Mesodermal cell (in vitro differentiated cells): ENCODE measurements around the gene SSNA1.
A peak's percentile ranks its signal among the peaks of the same experiment; 100 is the strongest.

Source experiments
- H3K27ac ChIP-seq: 2 replicates; pipeline ENCODE4 v1.7.0; 2013; ENCODE audit warnings: mild to moderate bottlenecking, low read depth, low read length, moderate library complexity; ENCODE audit not compliant: severe bottlenecking
- H3K36me3 ChIP-seq: 2 replicates; pipeline ENCODE4 v1.7.1; 2013; ENCODE audit warnings: mild to moderate bottlenecking, low read length, moderate library complexity; ENCODE audit not compliant: control insufficient read depth, insufficient read depth
- H3K4me1 ChIP-seq: one replicate; pipeline ENCODE4 v1.7.1; 2013; ENCODE audit warnings: mild to moderate bottlenecking, low read length; ENCODE audit not compliant: insufficient read depth, control insufficient read depth, poor library complexity, severe bottlenecking
- H3K4me3 ChIP-seq: 2 replicates; pipeline ENCODE4 v1.7.0; 2013; ENCODE audit warnings: low read length, control low read depth, mild to moderate bottlenecking; ENCODE audit not compliant: insufficient read depth, poor library complexity, severe bottlenecking; ENCODE audit errors: extremely low read depth
- H3K9me3 ChIP-seq: 2 replicates; pipeline ENCODE4 v1.7.1; 2013; ENCODE audit warnings: mild to moderate bottlenecking, low read length, moderate library complexity; ENCODE audit not compliant: control insufficient read depth
- WGBS, 2 experiments: methylation state at CpG; one replicate each; pipeline ENCODE4 v1.1.5; 2013; ENCODE audit warnings: missing lambda C conversion rate in 2 of 2; ENCODE audit not compliant: insufficient coverage in 2 of 2; 5-methylcytosine and 5-hydroxymethylcytosine counted together

The SSNA1 gene

DNA sequence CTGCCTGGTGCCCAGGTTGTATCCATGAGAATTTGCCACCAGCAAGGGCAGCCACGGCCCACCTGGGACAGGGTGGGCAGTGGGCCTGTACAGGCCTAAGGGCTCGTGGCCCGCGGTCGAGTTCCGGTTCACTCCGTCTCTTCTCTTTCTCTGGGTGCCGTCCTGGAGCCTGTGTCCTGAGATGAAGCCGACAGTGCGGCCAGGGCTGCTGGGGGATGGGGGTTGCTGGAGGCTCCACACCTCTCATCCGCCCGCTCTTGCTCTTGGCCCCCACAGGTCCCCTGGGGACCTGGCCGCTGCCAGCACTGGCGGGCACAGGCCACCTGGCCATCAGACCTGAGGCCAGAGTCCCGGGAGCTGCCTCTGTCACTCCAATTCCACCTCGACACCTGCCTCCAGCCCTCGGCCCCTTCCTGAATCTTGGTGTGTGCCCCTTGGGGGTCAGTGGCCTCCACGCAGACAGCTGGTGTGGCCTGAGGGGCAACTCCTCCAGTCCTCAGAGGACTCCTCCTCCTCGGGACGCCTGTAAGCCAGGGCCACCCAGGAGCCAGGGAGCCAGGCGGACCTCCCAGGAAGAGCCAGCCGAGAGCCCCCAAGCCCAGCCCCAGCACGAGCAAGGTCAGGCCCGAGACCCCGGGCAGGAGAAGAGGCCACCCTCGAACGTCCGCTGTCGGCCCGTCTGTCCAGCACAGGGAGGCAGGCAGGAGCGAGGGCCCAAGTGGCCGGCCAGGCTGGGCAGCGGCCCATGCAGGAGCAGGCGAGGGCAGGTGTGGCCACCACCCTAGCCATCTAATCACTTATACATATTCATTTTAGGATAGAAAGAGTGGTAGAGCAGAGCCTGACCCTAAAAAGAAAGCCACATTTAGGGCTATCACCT is 23.9 kb upstream of the SSNA1 start:
- no peaks in the 10 kb centered on the region for H3K4me1 ChIP-seq
- no peak overlapping the region for H3K27ac ChIP-seq
- no peaks in the 10 kb centered on the region for H3K9me3 ChIP-seq
- no peaks in the 10 kb centered on the region for H3K36me3 ChIP-seq
- H3K4me3 ChIP-seq, result no peak overlapping the region
- 73 to 82% methylated on average over 18 to 27 of the region's 34 CpGs for WGBS, 2 experiments

DNA sequence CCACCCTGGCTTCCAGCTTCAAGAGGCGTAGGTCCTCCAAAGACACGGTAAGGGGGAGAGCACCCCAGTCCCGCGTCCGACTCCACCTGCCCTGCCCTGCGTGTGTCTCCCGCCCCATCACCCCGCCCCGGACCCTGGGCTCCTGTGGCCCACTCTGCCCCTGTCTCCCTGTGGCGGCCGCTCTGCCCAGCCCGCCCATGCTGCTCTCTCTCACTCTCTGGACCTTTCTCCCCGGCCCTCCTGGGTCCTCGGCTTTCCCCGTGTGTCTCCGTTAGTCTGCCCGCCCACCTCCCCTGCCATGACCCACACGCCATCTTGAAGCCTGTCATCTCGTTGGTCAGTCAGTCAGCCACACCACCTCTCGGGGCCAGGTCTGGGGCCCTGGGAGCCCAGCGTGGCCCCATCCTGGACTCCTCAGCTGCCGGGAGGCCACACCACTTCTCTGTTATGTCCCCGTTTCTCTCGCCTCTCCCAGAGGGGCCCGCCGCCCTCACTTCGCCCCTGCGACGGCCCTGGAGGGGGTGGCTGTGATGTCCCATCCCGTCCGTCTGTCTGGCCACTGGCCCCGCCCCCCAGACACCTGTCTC is 23.1 kb upstream of the SSNA1 start:
- no peaks in the 10 kb centered on the region for H3K36me3 ChIP-seq
- whole genome bisulfite sequencing, 2 experiments, result 85% methylated on average over 28 to 31 of the region's 32 CpGs

DNA sequence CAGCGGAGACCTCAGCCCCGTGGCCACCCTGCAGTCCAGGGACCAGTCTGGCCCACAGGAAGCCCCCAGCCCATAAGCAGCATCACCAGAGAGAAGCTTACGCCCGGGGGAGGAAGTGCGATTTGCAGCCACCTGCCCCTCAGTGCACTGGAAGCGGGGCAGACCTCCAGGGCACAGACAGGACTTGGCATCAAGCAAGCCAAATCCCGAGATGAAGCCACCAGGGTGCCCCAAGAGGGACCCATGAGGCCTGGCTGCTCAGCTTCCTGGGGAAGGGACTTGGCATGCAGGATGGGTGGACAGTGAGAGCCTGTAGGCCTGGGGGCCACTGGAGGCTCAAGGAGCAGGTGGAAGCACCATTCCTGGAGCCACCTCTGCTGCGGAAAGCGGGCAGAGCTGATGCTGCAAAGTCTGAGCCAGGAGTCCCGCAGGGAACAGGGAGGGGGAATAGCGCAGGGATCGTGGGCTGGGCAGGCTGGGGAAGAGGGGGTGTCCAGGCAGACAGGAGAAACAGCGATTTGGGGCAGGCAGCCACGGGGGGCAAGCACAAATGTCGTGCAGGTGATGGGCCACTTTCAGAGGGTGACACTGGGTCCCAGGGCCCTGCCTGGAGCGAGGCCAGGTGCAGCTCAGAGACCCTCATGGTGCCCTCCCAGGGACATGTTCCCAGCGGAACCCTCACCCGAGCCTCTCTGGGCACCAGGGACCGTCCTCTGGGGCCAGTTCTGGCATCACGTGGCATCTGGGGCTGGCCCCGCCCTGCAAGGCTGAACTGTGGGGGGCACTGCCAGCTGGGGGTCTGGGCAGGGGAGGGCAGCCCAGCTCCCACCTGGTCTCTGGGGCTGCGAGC is 21.9 kb upstream of the SSNA1 start:
- Histone ChIP-seq H3K36me3 (no peaks in the 10 kb centered on the region), H3K27ac (no peak overlapping the region), H3K4me1 (no peaks in the 10 kb centered on the region), H3K4me3 (no peak overlapping the region), H3K9me3 (no peaks in the 10 kb centered on the region)
- 66 to 74% methylated on average over 18 to 19 of the region's 22 CpGs for WGBS, 2 experiments

More for the DNA sequence above, 23.1 kb upstream of the SSNA1 start:
- Histone ChIP-seq H3K4me3 (no peak overlapping the region), H3K4me1 (no peaks in the 10 kb centered on the region), H3K9me3 (no peaks in the 10 kb centered on the region), H3K27ac (no peak overlapping the region)

DNA sequence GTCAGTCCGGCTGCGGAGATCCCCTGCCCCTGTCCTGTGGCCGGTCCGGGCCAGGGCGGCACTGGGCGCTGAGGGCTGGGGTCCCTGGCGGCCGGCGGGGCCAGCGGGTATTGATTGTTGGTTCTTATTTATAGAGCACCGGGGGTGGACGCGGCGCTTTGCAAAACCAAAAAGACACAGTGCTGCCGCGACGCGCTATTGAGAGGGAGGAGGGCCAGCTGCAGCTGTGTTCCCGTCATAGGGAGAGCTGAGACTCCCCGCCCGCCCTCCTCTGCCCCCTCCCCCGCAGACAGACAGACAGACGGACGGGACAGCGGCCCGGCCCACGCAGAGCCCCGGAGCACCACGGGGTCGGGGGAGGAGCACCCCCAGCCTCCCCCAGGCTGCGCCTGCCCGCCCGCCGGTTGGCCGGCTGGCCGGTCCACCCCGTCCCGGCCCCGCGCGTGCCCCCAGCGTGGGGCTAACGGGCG is 21.2 kb upstream of the SSNA1 start:
- Histone ChIP-seq H3K36me3 (no peaks in the 10 kb centered on the region), H3K27ac (no peak overlapping the region), H3K9me3 (no peaks in the 10 kb centered on the region), H3K4me1 (no peaks in the 10 kb centered on the region), H3K4me3 (no peak overlapping the region)
- WGBS, 2 experiments, result 19 to 28% methylated on average over 14 to 30 of the region's 44 CpGs

DNA sequence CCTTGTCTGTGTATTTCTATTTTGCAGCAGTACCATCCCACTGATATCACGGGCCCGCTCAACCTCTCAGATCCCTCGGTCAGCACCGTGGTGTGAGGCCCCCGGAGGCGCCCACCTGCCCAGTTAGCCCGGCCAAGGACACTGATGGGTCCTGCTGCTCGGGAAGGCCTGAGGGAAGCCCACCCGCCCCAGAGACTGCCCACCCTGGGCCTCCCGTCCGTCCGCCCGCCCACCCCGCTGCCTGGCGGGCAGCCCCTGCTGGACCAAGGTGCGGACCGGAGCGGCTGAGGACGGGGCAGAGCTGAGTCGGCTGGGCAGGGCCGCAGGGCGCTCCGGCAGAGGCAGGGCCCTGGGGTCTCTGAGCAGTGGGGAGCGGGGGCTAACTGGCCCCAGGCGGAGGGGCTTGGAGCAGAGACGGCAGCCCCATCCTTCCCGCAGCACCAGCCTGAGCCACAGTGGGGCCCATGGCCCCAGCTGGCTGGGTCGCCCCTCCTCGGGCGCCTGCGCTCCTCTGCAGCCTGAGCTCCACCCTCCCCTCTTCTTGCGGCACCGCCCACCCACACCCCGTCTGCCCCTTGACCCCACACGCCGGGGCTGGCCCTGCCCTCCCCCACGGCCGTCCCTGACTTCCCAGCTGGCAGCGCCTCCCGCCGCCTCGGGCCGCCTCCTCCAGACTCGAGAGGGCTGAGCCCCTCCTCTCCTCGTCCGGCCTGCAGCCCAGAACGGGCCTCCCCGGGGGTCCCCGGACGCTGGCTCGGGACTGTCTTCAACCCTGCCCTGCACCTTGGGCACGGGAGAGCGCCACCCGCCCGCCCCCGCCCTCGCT is 20.5 kb upstream of the SSNA1 start:
- Histone ChIP-seq H3K4me1 (no peaks in the 10 kb centered on the region), H3K27ac (no peak overlapping the region), H3K36me3 (no peaks in the 10 kb centered on the region), H3K4me3 (no peak overlapping the region), H3K9me3 (no peaks in the 10 kb centered on the region)
- WGBS, 2 experiments, result 14 to 15% methylated on average over 29 to 39 of the region's 57 CpGs

DNA sequence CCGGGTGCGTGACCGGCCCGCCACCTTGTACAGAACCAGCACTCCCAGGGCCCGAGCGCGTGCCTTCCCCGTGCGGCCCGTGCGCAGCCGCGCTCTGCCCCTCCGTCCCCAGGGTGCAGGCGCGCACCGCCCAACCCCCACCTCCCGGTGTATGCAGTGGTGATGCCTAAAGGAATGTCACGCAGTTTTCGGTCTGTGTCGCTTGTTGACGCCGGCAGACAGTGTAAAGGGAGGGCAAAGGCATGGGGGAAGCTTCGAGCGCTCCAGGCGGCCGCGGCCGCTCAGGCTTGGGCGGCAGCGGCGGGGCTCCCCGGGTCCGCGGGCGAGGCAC is 19.9 kb upstream of the SSNA1 start:
- H3K9me3 ChIP-seq, result no peaks in the 10 kb centered on the region
- 1 to 2% methylated on average over 28 to 31 of the region's 36 CpGs for WGBS, 2 experiments
- no peaks in the 10 kb centered on the region for H3K36me3 ChIP-seq
- peak overlapping the region; percentile 19 for H3K4me3 ChIP-seq
- no peaks in the 10 kb centered on the region for H3K4me1 ChIP-seq
- H3K27ac ChIP-seq, result no peak overlapping the region

DNA sequence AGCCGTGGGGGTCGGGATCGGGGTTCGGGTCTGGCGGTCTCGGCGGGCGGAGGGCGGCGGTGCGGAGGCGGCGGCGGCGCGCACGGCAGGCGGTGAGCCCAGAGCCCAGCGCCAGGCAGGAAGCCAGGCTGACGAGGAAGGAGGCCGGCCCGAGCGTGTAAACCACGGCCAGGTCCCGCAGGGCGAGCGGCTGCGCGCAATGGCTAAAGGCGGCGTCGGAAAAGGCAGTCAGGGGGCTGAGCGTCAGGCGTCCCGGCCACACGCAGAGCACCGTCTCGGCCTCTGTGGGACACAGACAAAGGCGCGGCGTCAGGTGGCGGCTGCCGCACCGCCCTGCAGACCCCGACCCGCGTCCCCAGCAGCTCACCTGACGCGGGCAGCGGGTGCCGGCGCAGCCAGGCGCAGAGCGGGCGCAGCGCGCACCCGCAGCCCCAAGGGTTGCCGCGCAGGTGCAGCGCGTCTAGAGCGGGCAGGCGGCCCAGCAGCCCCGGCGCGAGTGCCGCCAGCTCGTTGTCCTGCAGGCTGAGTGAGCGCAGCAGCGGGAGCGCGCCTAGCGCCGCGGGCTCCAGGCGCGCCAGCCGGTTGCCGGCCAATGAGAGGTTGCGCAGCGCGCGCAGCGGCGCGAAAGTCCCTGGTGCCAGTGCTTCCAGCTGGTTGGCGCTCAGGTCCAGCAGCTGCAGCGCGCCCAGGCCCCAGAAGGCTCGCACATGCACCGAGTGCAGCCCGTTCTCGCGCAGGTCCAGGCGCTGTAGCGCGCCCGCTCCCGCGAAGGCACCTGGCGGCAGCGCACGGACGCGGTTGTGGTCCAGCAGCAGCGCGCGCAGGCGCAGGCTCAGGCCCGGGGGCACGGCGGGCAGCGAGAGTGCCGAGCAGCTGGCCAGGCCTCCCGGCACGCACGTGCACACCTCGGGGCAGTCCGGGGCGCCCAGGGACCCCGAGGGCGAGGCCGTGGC is 19.3 kb upstream of the SSNA1 start:
- WGBS, 2 experiments, result 1% methylated on average over 100 to 110 of the region's 124 CpGs
- Histone ChIP-seq H3K36me3 (no peaks in the 10 kb centered on the region), H3K4me3 (peak overlapping the region; percentile 19), H3K9me3 (no peaks in the 10 kb centered on the region), H3K27ac (no peak overlapping the region), H3K4me1 (no peaks in the 10 kb centered on the region)

DNA sequence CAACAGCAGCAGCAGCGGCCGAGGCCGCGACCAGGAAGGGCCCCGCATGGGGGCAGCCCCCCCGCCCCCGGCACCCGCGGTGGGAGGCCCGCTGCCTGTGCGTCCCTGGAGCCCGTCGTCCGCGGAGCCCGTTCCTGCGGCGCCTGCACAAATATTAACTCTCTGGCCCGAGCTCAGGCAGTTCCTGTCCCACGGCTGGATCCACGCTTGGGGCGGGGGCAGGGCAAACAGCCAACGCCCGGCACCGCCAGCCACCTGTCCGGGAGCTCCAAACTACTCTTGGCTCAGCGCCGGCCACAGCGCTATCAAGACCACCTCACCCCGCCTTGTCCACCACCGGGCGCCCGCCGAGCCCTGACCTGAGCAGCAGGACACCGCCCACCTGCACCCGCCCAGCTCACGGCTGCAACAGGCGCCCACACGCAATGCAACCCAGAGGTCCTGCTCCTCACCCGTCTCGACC is 18.5 kb upstream of the SSNA1 start, which contains the start of gene LRRC26:
LRRC26 (minus strand) TSS at position 156 of the 463 bp plus-strand sequence; CDS start at position 48, 108 bp downstream.
- Histone ChIP-seq H3K36me3 (no peaks in the 10 kb centered on the region), H3K4me1 (no peaks in the 10 kb centered on the region), H3K27ac (no peak within 1 kb of the TSS), H3K4me3 (peak within 1 kb of the TSS; percentile 19), H3K9me3 (no peaks in the 10 kb centered on the region)
- 20% methylated on average over 26 to 37 of the region's 41 CpGs for WGBS, 2 experiments

DNA sequence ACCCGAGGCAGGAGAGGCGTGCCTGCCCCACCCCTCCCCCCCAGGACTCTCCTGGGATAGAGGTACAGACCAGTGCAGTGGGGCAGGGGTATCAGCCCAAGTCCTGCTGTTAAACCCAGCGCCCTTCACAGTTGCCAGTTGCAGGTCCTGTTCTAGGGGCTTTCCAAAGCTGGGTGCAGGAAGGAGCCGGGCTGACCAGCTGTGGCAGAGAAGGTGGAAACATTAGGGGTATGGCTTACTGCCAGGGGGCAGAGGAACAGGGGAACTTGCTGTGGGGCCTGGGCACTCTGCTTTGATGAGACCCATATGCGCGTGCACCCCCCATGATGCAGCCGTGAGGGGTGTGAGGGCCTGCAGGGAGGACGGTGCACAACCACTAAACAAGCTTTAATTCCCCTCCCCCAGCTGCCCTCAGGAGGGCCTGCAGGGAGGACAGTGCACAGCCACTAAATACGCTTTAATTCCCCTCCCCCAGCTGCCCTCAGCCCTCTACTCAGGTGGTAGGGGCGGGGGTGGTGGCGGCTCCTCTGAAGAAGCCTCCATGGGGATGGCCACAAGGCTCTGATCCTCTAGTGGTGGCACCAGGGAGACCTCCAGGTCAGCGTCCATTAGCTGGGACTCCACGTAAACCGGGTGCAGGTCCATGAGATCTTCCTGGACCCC is 17.9 kb upstream of the SSNA1 start:
- Histone ChIP-seq H3K4me3 (no peak overlapping the region), H3K4me1 (no peaks in the 10 kb centered on the region), H3K9me3 (no peaks in the 10 kb centered on the region), H3K36me3 (no peaks in the 10 kb centered on the region), H3K27ac (no peak overlapping the region)
- WGBS, 2 experiments, result 56 to 64% methylated on average over 4 to 8 of the region's 14 CpGs
